ENCODE data around the gene GALR3.

The GALR3 gene

DNA sequence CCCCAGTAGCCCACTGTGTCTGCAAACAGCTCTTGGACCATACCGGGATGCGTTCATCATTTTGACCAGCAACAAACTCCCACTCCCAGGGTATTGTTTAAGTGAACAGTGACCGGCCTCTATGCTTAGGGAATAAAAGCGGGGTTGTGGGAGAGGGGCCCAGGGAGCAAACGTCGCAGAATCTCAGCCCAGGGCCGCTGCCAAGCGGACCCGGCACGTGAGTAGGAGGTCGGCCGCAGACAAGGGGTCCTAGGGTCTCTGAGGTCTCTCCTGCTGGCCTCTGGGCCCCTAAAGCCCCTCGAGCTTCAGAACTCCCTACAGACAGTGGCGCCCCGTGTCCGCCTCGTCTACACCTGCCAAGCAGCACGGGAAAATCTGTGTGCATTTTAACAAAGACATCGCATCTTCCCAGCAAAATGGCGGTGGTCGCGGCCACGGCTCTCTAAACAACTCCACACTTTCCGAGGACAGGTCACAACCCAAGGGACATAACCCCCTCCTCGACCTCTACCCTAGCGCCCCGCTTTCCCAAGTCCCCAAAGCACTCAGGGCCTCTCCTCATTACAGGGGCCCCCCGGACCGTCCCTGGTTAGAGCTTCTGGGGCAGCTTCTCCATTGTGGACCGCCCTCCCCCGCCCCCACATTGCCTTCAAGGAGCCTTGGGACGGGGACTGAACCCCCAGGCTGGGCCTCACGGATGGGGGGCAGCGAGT, 19.4 kb upstream of the GALR3 start:
- no peak for DNase-seq

DNA sequence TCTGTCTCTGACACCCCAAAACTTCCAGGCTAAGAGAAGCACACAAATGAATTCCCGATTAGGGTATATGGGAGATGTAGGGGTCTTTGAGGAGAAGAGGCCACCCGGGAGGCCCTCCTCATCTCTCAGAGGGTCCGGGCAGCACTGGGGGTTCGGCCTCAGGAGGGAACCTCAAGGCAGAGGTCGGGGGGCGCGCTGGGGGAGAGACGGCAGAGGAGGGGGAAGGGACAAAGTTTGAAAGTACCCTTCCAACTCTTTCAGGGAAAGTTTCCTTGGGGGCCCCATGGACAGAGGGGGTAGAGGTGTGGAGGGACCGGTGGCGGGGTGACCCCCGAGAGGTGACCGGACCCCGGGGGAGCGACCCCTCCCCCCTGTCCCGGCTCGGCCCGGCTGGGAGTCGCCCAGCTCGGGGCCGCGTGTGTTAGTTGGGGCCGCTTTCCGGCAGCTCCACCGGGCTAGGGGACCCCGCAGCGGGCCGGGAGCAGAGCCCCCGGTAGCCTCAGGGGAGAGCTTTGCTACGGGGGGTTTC, 18.8 kb upstream of the GALR3 start:
- DNase-seq = no peak

- peak; percentile 50 for DNase-seq
Measured at GRCh38 chr22:37804881-37805809, 18.0 kb upstream of the GALR3 start.

DNA sequence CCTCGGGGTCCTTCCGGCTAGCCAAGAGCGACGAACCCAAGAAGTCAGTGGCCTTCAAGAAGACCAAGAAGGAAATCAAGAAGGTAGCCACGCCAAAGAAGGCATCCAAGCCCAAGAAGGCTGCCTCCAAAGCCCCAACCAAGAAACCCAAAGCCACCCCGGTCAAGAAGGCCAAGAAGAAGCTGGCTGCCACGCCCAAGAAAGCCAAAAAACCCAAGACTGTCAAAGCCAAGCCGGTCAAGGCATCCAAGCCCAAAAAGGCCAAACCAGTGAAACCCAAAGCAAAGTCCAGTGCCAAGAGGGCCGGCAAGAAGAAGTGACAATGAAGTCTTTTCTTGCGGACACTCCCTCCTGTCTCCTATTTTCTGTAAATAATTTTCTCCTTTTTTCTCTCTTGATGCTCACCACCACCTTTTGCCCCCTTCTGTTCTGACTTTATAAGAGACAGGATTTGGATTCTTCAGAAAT, 17.3 kb upstream of the GALR3 start:
- no peak for DNase-seq

- no peak for DNase-seq
Measured at GRCh38 chr22:37806409-37807333, 16.5 kb upstream of the GALR3 start.

GRCh38 chr22:37807410-37808293, 15.5 kb upstream of the GALR3 start, which contains the start of gene GCAT:
Gene GCAT (plus strand): TSS chr22:37807934. CDS start chr22:37807968, 34 bp downstream.
- peak; percentile 90 for DNase-seq

GRCh38 chr22:37808294-37808657, 14.9 kb upstream of the GALR3 start:
- DNase-seq = no peak

GRCh38 chr22:37809672-37810333, 13.4 kb upstream of the GALR3 start:
- DNase-seq = no peak

GRCh38 chr22:37811867-37812266, 11.3 kb upstream of the GALR3 start:
- DNase-seq = no peak

GRCh38 chr22:37812869-37813678, 10.1 kb upstream of the GALR3 start:
- DNase-seq = no peak

GRCh38 chr22:37815593-37815992, 7.6 kb upstream of the GALR3 start:
- DNase-seq = no peak

- no peak for DNase-seq
Measured at GRCh38 chr22:37816543-37817180, 6.5 kb upstream of the GALR3 start.

- peak; percentile 31 for DNase-seq
Measured at GRCh38 chr22:37817705-37818408, 5.3 kb upstream of the GALR3 start.

GRCh38 chr22:37818409-37819104, 4.6 kb upstream of the GALR3 start:
- DNase-seq = no peak

DNA sequence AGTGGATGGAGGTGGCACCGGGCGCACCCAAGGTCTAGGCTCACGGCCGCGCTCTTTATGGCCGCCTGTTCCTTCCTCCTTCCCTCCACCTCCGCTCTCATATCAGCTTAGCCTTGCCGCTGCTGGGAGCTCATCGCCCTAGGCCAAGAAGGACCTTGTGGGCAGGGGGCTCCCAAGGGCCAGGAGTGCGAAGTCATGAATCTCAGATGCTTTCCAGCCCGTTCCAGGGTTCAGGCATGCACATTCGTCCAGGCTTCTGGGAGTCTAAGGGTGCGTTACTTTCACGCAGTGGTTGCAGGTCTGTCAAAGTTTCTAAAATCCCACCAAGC, 4.1 kb upstream of the GALR3 start:
- no peak for DNase-seq

GRCh38 chr22:37820350-37820749, 2.8 kb upstream of the GALR3 start:
- DNase-seq = no peak

DNA sequence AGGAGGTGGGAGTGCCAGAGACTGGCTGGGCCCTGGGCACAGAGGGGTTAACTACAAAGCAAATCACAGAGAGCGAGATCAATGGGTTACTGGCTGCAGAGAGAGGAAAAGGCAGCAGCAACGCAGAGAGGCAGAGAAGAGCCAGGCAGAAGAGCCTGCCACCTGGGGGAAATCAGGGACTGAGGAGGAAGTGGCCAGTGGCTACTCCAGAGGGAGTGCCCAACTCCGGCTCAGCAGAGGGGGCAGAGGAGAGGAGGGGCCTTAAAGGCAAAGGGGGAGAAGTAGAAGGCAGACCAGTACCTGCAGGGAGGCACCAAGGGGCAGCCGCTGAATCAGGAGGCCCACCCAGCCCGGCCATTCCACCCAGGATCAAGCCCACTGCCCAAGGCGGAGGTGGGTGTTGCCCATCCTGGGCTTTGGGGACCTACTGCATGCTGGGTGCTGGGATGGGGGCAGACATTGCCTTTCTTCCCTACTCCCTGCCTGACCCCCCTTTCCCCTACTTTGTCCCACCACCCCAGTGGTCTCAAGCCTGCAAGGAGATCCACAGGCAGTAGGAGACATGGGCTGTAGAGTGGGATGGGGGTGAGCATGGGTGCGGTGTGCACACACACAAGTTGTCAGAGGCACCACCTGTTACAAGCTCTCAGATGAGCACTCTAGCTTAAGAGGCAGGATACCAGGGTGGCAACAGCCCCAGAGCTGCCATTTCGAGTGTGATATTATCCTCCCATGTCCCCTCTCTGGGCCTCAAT, 926 bp upstream of the GALR3 start:
- no peak for DNase-seq

Measured in NCI-H1048 (cell line).